SK-N-MC (cell line): ENCODE data around the gene P3H3.

ENCODE experiments used
- EZH2 ChIP-seq: fragments of 200-600 bp; sonication (generic); IDR thresholded peaks from one replicate; pipeline ENCODE4 v1.6.1; 2017; ENCODE audit warnings: antibody characterized with exemption
- POLR2AphosphoS5 ChIP-seq: IDR thresholded peaks from 2 replicates; pipeline ENCODE4 v1.6.1; 2012; ENCODE audit warnings: mild to moderate bottlenecking, low read depth, low read length, borderline replicate concordance

GRCh38 chr12:6883252-6883651 is 55.0 kb downstream of the P3H3 start:
- TF ChIP-seq POLR2AphosphoS5 = no peak
- TF ChIP-seq EZH2 = no peak
